ENCODE measurements around the gene FCMR. TPM values are rescaled to one million over a fixed set of nuclear protein-coding genes. Genes with fewer than 3 reads are reported as not detected.

FCMR gene
- total RNA-seq, 1 donor from 2014 or later: 3.3 TPM

DNA sequence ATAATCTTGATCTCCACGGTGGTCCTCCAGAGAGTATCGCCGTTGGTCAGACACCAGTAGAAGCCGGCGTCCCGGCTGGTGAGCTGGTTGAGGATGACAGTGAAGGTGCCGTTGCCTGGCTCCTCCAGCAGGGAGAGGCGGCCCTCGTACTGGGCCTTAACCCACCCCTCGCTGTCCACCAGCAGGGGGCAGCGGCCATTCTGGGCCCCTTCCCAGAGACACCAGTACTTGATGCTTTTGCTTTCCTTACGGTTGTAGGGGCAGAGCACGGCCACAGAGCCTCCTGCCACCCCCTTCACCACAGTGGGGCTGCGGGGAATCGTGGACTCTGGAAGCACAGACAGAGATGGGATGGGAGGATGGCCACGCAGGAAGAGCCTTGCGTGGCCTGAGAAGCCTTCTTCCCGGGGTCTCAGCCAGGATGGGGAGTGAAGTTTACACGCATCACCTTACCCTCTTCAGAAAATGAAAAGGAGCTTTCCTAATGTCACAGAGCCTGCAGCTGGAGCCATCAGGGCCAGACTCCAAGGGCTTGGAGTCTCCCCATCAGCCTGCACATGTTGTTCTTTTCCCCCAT lies 13.8 kb upstream of the FCMR start:
- no peak for DNase-seq
- Histone ChIP-seq H3K9me3 (replicated peaks) (no peaks in the 10 kb centered on the region), H3K27ac (replicated peaks) (no peak overlapping the region), H3K27me3 (ENCODE audit: low read depth) (peaks cover 17% of the 10 kb centered on the region), H3K36me3 (no peaks in the 10 kb centered on the region), H3K4me3 (no peak overlapping the region), H3K4me1 (no peaks in the 10 kb centered on the region)
- TF ChIP-seq, protein P1, sequence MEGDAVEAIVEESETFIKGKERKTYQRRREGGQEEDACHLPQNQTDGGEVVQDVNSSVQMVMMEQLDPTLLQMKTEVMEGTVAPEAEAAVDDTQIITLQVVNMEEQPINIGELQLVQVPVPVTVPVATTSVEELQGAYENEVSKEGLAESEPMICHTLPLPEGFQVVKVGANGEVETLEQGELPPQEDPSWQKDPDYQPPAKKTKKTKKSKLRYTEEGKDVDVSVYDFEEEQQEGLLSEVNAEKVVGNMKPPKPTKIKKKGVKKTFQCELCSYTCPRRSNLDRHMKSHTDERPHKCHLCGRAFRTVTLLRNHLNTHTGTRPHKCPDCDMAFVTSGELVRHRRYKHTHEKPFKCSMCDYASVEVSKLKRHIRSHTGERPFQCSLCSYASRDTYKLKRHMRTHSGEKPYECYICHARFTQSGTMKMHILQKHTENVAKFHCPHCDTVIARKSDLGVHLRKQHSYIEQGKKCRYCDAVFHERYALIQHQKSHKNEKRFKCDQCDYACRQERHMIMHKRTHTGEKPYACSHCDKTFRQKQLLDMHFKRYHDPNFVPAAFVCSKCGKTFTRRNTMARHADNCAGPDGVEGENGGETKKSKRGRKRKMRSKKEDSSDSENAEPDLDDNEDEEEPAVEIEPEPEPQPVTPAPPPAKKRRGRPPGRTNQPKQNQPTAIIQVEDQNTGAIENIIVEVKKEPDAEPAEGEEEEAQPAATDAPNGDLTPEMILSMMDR (IDR thresholded peaks at IDR 0.05; ENCODE audit: borderline replicate concordance): peak; percentile 47
- intact Hi-C loops (cut with micrococcal nuclease): no loop called here

DNA sequence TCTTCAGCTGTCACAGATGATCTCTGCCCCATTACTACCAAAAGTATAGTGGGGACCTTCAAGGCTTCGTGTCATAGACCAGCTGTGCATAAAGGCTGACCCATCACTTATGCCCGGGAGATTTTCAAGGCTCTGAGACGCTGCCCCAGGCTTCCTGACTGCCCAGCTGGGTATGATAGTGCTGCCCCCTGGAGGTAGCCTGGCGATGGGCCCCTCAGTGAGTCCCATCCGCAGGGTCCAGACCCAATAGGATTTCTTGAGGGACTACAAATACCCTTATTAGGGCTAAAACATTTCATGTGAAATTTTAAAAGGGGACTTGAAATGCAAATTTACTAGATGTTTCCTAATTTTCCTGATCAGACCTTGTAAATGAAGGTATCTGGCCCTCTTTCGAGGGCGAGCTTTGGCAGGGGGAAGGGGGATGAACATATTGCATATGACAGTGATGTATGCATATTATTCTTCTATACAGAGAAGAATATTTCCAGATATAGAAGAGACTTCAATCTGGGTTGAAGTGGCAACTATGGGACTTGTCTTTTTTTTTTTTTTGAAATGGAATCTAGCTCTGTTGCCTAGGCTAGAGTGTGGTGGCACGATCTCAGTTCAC lies 11.7 kb upstream of the FCMR start:
- H3K4me1 ChIP-seq: no peaks in the 10 kb centered on the region
- intact Hi-C loops (cut with micrococcal nuclease): no loop called here
- H3K9me3 ChIP-seq (replicated peaks): no peaks in the 10 kb centered on the region
- TF ChIP-seq, protein P1 (IDR thresholded peaks at IDR 0.05; ENCODE audit: borderline replicate concordance): peak; percentile 51
- no peak overlapping the region for H3K27ac ChIP-seq (replicated peaks)
- peaks cover 17% of the 10 kb centered on the region for H3K27me3 ChIP-seq (ENCODE audit: low read depth)
- DNase-seq: no peak
- H3K4me3 ChIP-seq: no peak overlapping the region
- H3K36me3 ChIP-seq: no peaks in the 10 kb centered on the region

DNA sequence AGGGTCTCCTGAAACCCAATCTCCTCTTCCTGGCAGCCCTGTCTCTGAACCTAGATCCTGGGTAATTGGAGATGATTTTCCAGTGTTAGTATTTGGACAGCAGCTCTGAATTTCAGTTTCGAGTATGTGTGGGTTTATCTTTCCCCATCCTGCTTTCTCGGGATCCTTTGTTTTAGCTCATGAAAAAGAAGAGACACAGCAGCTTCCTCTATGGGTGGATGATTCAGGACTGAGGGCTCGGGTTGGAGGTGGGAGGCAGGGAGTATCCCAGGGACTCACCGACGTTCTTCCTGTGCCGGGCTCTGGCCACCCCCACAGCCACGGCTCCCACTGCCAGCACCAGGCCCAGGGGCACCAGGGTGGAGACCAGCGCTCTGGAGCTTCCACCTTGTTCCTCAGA lies 10.4 kb upstream of the FCMR start:
- H3K4me3 ChIP-seq: no peak overlapping the region
- H3K27me3 ChIP-seq (ENCODE audit: low read depth): peaks cover 16% of the 10 kb centered on the region
- TF ChIP-seq, protein P1 (IDR thresholded peaks at IDR 0.05; ENCODE audit: borderline replicate concordance): no peak
- no peaks in the 10 kb centered on the region for H3K9me3 ChIP-seq (replicated peaks)
- intact Hi-C loops (cut with micrococcal nuclease): no loop called here
- H3K36me3 ChIP-seq: no peaks in the 10 kb centered on the region
- H3K27ac ChIP-seq (replicated peaks): no peak overlapping the region
- no peak for DNase-seq
- no peaks in the 10 kb centered on the region for H3K4me1 ChIP-seq

DNA sequence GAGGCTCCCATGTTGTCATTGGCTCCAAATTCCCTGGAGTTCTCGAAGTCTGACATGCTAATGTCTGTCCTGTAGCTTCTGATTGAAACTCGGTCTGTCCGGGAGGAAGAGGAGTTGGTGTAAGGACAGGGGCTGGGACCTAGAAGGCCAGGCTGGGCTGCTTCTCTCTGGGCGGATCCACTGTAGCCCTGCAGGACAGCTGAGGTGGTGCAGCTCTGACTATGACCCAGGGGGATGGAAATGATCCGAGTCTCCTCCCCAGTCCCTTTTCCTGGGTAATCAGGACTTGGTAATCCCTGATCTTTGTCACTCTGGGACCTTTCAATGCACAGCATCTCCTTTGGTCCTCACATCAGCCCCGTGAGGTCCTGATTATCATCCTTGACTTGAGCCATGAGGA lies 10.0 kb upstream of the FCMR start:
- no peaks in the 10 kb centered on the region for H3K4me1 ChIP-seq
- intact Hi-C loops (cut with micrococcal nuclease): no loop called here
- TF ChIP-seq, protein P1 (IDR thresholded peaks at IDR 0.05; ENCODE audit: borderline replicate concordance): no peak
- peaks cover 12% of the 10 kb centered on the region for H3K27me3 ChIP-seq (ENCODE audit: low read depth)
- H3K27ac ChIP-seq (replicated peaks): no peak overlapping the region
- DNase-seq: no peak
- H3K36me3 ChIP-seq: no peaks in the 10 kb centered on the region
- no peaks in the 10 kb centered on the region for H3K9me3 ChIP-seq (replicated peaks)
- no peak overlapping the region for H3K4me3 ChIP-seq

DNA sequence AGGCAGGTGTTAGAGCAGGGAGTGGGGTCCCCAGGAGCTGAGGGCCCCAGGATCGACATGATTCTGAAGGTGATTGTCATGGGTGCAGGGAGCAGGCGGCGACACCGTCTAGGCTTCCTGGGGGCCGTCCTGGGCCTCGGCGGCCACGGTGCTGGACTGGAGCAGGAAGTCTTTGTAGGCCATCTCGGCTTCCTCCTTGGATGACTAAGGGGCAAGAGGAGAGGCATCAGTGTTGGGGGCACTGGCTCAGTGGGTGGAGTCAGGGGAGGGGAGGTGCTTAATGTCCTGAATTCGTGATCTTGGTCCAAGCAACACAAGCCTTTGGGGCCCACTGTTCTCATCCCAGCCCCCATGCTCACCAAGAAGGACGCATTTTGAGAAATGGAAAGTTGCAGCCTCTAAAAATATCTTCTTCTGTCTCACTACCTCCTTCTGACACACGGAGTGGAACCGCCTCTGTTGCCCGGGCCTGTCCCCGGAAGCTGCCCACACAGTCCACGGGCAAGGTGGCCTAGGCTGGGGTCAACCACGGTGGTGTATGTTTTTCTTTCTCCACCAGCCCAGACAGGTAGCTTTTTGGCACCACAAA lies 8.6 kb upstream of the FCMR start:
- no peak for DNase-seq
- Histone ChIP-seq H3K4me3 (no peak overlapping the region), H3K27ac (replicated peaks) (no peak overlapping the region), H3K9me3 (replicated peaks) (no peaks in the 10 kb centered on the region), H3K36me3 (no peaks in the 10 kb centered on the region), H3K27me3 (ENCODE audit: low read depth) (no peaks in the 10 kb centered on the region), H3K4me1 (peaks cover 5% of the 10 kb centered on the region)
- intact Hi-C loops (cut with micrococcal nuclease): no loop called here
- TF ChIP-seq, protein P1 (IDR thresholded peaks at IDR 0.05; ENCODE audit: borderline replicate concordance): no peak
